K562 (cell line): ENCODE results near the gene GYPC. TPM values are rescaled to one million over a fixed set of nuclear protein-coding genes. Genes with fewer than 3 reads are reported as not detected.

ENCODE experiments used
- DMBX1 ChIP-seq: fragments of 250-450 bp; sonication (Bioruptor Pico); IDR thresholded peaks from 2 replicates; pipeline ENCODE4 v1.8.0; 2022; ENCODE audit warnings: inconsistent platforms, mild to moderate bottlenecking, moderate library complexity, borderline replicate concordance
- E2F6 ChIP-seq, 2 experiments: IDR thresholded peaks; 2 replicates each; pipeline ENCODE4 v1.6.1; 2011; ENCODE audit warnings: borderline replicate concordance in 1 of 2, control low read depth in 1 of 2, low read depth in 1 of 2, low read length in 1 of 2, mild to moderate bottlenecking in 1 of 2, mixed read lengths in 1 of 2, moderate library complexity in 1 of 2; ENCODE audit not compliant: insufficient read depth in 1 of 2, insufficient read length in 1 of 2, poor library complexity in 1 of 2, severe bottlenecking in 1 of 2; ENCODE audit errors: extremely low read depth in 1 of 2
- HCFC1 ChIP-seq: IDR thresholded peaks from 2 replicates; pipeline ENCODE4 v1.6.1; 2012; ENCODE audit warnings: low read depth, low read length, improper control_type of control experiment
- HEY1 ChIP-seq: fragments of 250-450 bp; sonication (Bioruptor Pico); IDR thresholded peaks from 2 replicates; pipeline ENCODE4 v1.5.0; 2020; ENCODE audit warnings: mild to moderate bottlenecking, moderate library complexity, borderline replicate concordance
- SETDB1 ChIP-seq: IDR thresholded peaks from one replicate; pipeline ENCODE4 v1.6.1; 2012; ENCODE audit warnings: low read length, control low read depth, inconsistent platforms
- SMAD1 ChIP-seq: fragments of 150-350 bp; IDR thresholded peaks from 2 replicates; pipeline ENCODE4 v1.6.1; 2014; ENCODE audit warnings: low read length, low read depth; ENCODE audit not compliant: partially characterized antibody
- SNRNP70 ChIP-seq: fragments of 200-400 bp; formaldehyde crosslinking; optimal IDR thresholded peaks from 2 replicates; pipeline ENCODE3; 2017; ENCODE audit warnings: low read depth, low read length
- TCFL5 ChIP-seq: fragments of 250-450 bp; sonication (Bioruptor Pico); conservative IDR thresholded peaks from 2 replicates; pipeline ENCODE4 v1.6.1; 2021; ENCODE audit warnings: mild to moderate bottlenecking, moderate library complexity, matching md5 sums
- TFAP4 ChIP-seq: sonication (generic); formaldehyde crosslinking; IDR thresholded peaks from 2 replicates; pipeline ENCODE4 v1.8.0; 2022; ENCODE audit warnings: missing genetic modification reagents, mild to moderate bottlenecking, moderate library complexity, borderline replicate concordance
- ZBTB11 ChIP-seq, 3 experiments: fragments of 200-800 bp in 1 of 3; fragments of 250-450 bp in 1 of 3; fragments of 450-650 bp in 1 of 3; sonication (Bioruptor Pico) in 1 of 3; sonication (Bioruptor generic) in 1 of 3; formaldehyde crosslinking in 1 of 3; IDR thresholded peaks; 2 replicates each; pipeline versions ENCODE4 v1.6.1 to v1.8.0; 2016 to 2022; ENCODE audit warnings: mild to moderate bottlenecking in 2 of 3, missing genetic modification characterization in 2 of 3, missing compliant biosample characterization in 1 of 3, moderate library complexity in 1 of 3
- ZEB2 ChIP-seq: fragments of 450-650 bp; IDR thresholded peaks from 2 replicates; pipeline ENCODE4 v1.6.1; 2016
- ZNF274 ChIP-seq: IDR thresholded peaks from 2 replicates; pipeline ENCODE4 v1.6.1; 2011; ENCODE audit warnings: low read depth, mild to moderate bottlenecking, low read length, moderate library complexity, borderline replicate concordance
- ZNF583 ChIP-seq: fragments of 250-450 bp; sonication (Bioruptor Pico); IDR thresholded peaks from 2 replicates; pipeline ENCODE4 v1.4.0; 2020
- ZNF766 ChIP-seq: fragments of 200-800 bp; sonication (Bioruptor generic); conservative IDR thresholded peaks from 2 replicates; pipeline ENCODE4 v1.6.1; 2016; ENCODE audit warnings: missing genetic modification characterization, missing compliant biosample characterization
- polyA plus RNA-seq, 8 experiments: library from polyadenylated mRNA; depleted of rRNA in 4 of 8; stranded (reverse) in 5 of 8; unstranded in 3 of 8; fragments of >200 nt; fragmentation: Nextera tagmentation in 2 of 8; fragmentation: Illumina TruSeq in 1 of 8; extraction: Ambion mirVana in 2 of 8; extraction: Trizol in 1 of 8; gene quantifications; 2 replicates each; pipeline versions ENCODE4 v1.2.1 to v1.2.3, GENCODE V29; 2011 to 2014; ENCODE audit warnings: inconsistent platforms in 1 of 8, missing spikeins in 1 of 8
- total RNA-seq, 7 experiments: library from RNA; depleted of rRNA in 6 of 7; stranded (reverse); fragments of >200 nt in 6 of 7; fragmentation: Illumina TruSeq in 2 of 7; extraction: Trizol in 2 of 7; gene quantifications; 2 replicates each; pipeline versions ENCODE4 v1.2.1 to v1.2.3, GENCODE V29; 2011 to 2021; ENCODE audit warnings: low replicate concordance in 1 of 7
- TF ChIP-seq, protein P1 (sequence below): fragments of 450-650 bp; IDR thresholded peaks from one replicate; pipeline ENCODE4 v1.6.1; 2018; ENCODE audit warnings: mild to moderate bottlenecking, moderate library complexity; ENCODE audit not compliant: partially characterized antibody
- TF ChIP-seq, protein P2 (sequence below): fragments of 450-650 bp; formaldehyde crosslinking; IDR thresholded peaks from 2 replicates; pipeline ENCODE4 v1.4.0; 2020; ENCODE audit warnings: mild to moderate bottlenecking, moderate library complexity

Gene GYPC
- total and polyA plus RNA-seq, 9 of the 15 experiments (the other 6 are each of a cell fraction or from before 2014, with no cell fraction given), result 50.6 to 282 (median 194) TPM

DNA sequence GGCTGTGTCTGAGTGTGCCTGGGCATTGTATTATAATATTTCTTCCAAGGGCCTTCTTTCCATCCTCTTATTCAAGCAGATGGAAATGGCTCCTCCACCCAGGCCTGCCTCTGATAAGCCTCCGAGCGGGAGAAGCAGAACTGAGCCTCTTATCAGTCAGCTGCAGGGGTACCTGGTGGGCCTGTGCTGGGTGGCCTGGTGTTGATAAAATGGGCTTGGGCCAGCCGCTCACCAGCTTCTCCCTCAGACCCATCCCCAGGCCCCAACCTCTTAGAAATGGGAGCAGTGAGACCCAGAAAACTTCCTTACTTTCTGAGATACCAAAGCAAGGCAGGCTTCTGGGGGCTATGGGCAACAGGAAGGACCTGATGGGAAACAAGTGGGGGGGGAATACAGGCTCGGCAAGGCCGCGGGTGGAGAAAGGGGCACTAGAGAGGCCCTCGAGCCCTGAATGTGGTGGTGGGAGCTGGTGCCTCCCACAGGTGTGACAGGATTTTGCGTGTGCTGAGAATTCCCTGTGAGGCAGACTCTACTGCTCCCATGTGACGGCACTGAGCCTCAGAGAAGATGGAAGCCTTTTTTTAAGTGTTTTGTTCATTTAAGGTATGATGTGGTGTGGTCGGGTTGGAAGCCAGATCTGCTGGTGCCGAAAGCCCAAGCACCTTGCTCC is 18.3 kb downstream of the GYPC start (continued):
- TF ChIP-seq E2F6 (IDR thresholded peaks at IDR 0.05; ENCODE audit: borderline replicate concordance in 1 of 2, extremely low read depth in 1 of 2, insufficient read depth in 1 of 2, insufficient read length in 1 of 2, low read depth in 1 of 2, low read length in 1 of 2, poor library complexity in 1 of 2, severe bottlenecking in 1 of 2) (peak in 1 of 2 experiments; percentile 63), ZEB2 (peak; percentile 83; the same call in 1 of the 2 replicates), ZNF766 (peak; percentile 85; the same call in 1 of the 2 replicates), ZNF274 (peak; percentile 76; the same call in 1 of the 2 replicates), ZNF583 (CRISPR knock-in tag) (peak; percentile 85; the same call in 1 of the 2 replicates), SNRNP70 (no peak), DMBX1 (peak; percentile 96), ZBTB11 (CRISPR knock-in tag; IDR thresholded peaks at IDR 0.05) (peak in 1 of 3 experiments; percentile 79; a peak in 2 of 6 replicates), SMAD1 (peak; percentile 89), TCFL5 (CRISPR knock-in tag) (no peak), HEY1 (CRISPR knock-in tag) (peak; percentile 74; the same call in 1 of the 2 replicates), SETDB1 (no peak), HCFC1 (no peak), TFAP4 (CRISPR knock-in tag) (peak; percentile 93)
- TF ChIP-seq, protein P1, sequence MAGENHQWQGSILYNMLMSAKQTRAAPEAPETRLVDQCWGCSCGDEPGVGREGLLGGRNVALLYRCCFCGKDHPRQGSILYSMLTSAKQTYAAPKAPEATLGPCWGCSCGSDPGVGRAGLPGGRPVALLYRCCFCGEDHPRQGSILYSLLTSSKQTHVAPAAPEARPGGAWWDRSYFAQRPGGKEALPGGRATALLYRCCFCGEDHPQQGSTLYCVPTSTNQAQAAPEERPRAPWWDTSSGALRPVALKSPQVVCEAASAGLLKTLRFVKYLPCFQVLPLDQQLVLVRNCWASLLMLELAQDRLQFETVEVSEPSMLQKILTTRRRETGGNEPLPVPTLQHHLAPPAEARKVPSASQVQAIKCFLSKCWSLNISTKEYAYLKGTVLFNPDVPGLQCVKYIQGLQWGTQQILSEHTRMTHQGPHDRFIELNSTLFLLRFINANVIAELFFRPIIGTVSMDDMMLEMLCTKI, result no peak
- TF ChIP-seq, protein P2, sequence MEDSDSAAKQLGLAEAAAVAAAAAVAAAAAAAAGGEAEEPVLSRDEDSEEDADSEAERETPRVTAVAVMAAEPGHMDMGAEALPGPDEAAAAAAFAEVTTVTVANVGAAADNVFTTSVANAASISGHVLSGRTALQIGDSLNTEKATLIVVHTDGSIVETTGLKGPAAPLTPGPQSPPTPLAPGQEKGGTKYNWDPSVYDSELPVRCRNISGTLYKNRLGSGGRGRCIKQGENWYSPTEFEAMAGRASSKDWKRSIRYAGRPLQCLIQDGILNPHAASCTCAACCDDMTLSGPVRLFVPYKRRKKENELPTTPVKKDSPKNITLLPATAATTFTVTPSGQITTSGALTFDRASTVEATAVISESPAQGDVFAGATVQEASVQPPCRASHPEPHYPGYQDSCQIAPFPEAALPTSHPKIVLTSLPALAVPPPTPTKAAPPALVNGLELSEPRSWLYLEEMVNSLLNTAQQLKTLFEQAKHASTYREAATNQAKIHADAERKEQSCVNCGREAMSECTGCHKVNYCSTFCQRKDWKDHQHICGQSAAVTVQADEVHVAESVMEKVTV, result no peak
